Measurements from ENCODE around the gene PRKCA. TPM values are rescaled to one million over a fixed set of nuclear protein-coding genes. Genes with fewer than 3 reads are reported as not detected.

The PRKCA gene
- total RNA-seq, 2 donors from 2014 or later, result 8.3 to 26.5 TPM

- TF ChIP-seq POLR2AphosphoS5 (IDR thresholded peaks at IDR 0.05) (no peak), POLR2A (IDR thresholded peaks at IDR 0.05) (no peak), CTCF (IDR thresholded peaks at IDR 0.05) (no peak)
- no peak for DNase-seq (ENCODE audit: low spot score)
- WGBS, result 94% methylated on average over 10 of the region's 10 CpGs
- intact Hi-C loops (cut with DNase I), result no loop called here
- no peaks in the 10 kb centered on the region for H3K27me3 ChIP-seq (replicated peaks; ENCODE audit: insufficient read depth)
- no peaks in the 10 kb centered on the region for H3K4me1 ChIP-seq (replicated peaks)
- H3K4me3 ChIP-seq, result no peak overlapping the region
- no peak overlapping the region for H3K27ac ChIP-seq
- no peaks in the 10 kb centered on the region for H3K9me3 ChIP-seq
- H3K36me3 ChIP-seq, result no peaks in the 10 kb centered on the region
Observed at GRCh38 chr17:66364508-66364907, 62.1 kb downstream of the PRKCA start.

- 38% methylated on average over 4 of the region's 4 CpGs for WGBS
- Histone ChIP-seq H3K36me3 (no peaks in the 10 kb centered on the region), H3K27ac (no peak overlapping the region), H3K27me3 (replicated peaks; ENCODE audit: insufficient read depth) (no peaks in the 10 kb centered on the region), H3K9me3 (no peaks in the 10 kb centered on the region), H3K4me1 (replicated peaks) (no peaks in the 10 kb centered on the region), H3K4me3 (no peak overlapping the region)
- no peak for DNase-seq (ENCODE audit: low spot score)
- intact Hi-C loops (cut with DNase I), result no loop called here
- TF ChIP-seq CTCF (IDR thresholded peaks at IDR 0.05) (no peak), POLR2A (IDR thresholded peaks at IDR 0.05) (no peak), POLR2AphosphoS5 (IDR thresholded peaks at IDR 0.05) (no peak)
Observed at GRCh38 chr17:66364990-66365490, 62.6 kb downstream of the PRKCA start.

GRCh38 chr17:66365903-66366302 lies 63.5 kb downstream of the PRKCA start:
- Histone ChIP-seq H3K27ac (no peak overlapping the region), H3K27me3 (replicated peaks; ENCODE audit: insufficient read depth) (no peaks in the 10 kb centered on the region), H3K4me1 (replicated peaks) (no peaks in the 10 kb centered on the region), H3K36me3 (no peaks in the 10 kb centered on the region), H3K4me3 (no peak overlapping the region), H3K9me3 (no peaks in the 10 kb centered on the region)
- TF ChIP-seq CTCF (IDR thresholded peaks at IDR 0.05) (no peak), POLR2A (IDR thresholded peaks at IDR 0.05) (no peak), POLR2AphosphoS5 (IDR thresholded peaks at IDR 0.05) (no peak)
- intact Hi-C loops (cut with DNase I), result no loop called here
- 45% methylated on average over 2 of the region's 2 CpGs for WGBS
- no peak for DNase-seq (ENCODE audit: low spot score)

- no peak overlapping the region for H3K27ac ChIP-seq
- no peak overlapping the region for H3K4me3 ChIP-seq
- no peaks in the 10 kb centered on the region for H3K9me3 ChIP-seq
- intact Hi-C loops (cut with DNase I), result no loop called here
- 44% methylated on average over 2 of the region's 2 CpGs for WGBS
- no peaks in the 10 kb centered on the region for H3K4me1 ChIP-seq (replicated peaks)
- DNase-seq (ENCODE audit: low spot score), result no peak
- H3K36me3 ChIP-seq, result no peaks in the 10 kb centered on the region
- no peaks in the 10 kb centered on the region for H3K27me3 ChIP-seq (replicated peaks; ENCODE audit: insufficient read depth)
- TF ChIP-seq POLR2AphosphoS5 (IDR thresholded peaks at IDR 0.05) (no peak), POLR2A (IDR thresholded peaks at IDR 0.05) (no peak), CTCF (IDR thresholded peaks at IDR 0.05) (no peak)
Observed at GRCh38 chr17:66367107-66367506, 64.7 kb downstream of the PRKCA start.

- Histone ChIP-seq H3K4me3 (no peak overlapping the region), H3K27me3 (replicated peaks; ENCODE audit: insufficient read depth) (no peaks in the 10 kb centered on the region), H3K9me3 (no peaks in the 10 kb centered on the region), H3K27ac (no peak overlapping the region), H3K4me1 (replicated peaks) (no peaks in the 10 kb centered on the region), H3K36me3 (no peaks in the 10 kb centered on the region)
- no peak for DNase-seq (ENCODE audit: low spot score)
- intact Hi-C loops (cut with DNase I), result no loop called here
- WGBS, result 61% methylated on average over 4 of the region's 4 CpGs
- TF ChIP-seq POLR2A (IDR thresholded peaks at IDR 0.05), result no peak
Observed at GRCh38 chr17:66369830-66370229, 67.4 kb downstream of the PRKCA start.

All from prostate gland (tissue), 2 donors.